Suppressor macrophage (primary cell): Measurements from ENCODE around the gene ZCCHC12.
"Not testable (repeated sequence)": the region's sequence is repeated elsewhere in the genome, so short reads cannot be mapped to it uniquely, and the experiment has no call there.

Experiments used
- DNase-seq, 4 experiments: peaks; one replicate each; pipeline ENCODE4 v3.0.0-alpha.2; 2020 to 2022
- total RNA-seq, 17 experiments: gene quantifications; one replicate each; lab custom pipeline; 2026; ENCODE audit warnings: mixed read lengths in 6 of 17, inconsistent platforms in 3 of 17; lab: John Stamatoyannopoulos, UW

The ZCCHC12 gene
- total RNA-seq: 0 to 0.22 (median 0.03) reads per million in 17 experiments

DNA sequence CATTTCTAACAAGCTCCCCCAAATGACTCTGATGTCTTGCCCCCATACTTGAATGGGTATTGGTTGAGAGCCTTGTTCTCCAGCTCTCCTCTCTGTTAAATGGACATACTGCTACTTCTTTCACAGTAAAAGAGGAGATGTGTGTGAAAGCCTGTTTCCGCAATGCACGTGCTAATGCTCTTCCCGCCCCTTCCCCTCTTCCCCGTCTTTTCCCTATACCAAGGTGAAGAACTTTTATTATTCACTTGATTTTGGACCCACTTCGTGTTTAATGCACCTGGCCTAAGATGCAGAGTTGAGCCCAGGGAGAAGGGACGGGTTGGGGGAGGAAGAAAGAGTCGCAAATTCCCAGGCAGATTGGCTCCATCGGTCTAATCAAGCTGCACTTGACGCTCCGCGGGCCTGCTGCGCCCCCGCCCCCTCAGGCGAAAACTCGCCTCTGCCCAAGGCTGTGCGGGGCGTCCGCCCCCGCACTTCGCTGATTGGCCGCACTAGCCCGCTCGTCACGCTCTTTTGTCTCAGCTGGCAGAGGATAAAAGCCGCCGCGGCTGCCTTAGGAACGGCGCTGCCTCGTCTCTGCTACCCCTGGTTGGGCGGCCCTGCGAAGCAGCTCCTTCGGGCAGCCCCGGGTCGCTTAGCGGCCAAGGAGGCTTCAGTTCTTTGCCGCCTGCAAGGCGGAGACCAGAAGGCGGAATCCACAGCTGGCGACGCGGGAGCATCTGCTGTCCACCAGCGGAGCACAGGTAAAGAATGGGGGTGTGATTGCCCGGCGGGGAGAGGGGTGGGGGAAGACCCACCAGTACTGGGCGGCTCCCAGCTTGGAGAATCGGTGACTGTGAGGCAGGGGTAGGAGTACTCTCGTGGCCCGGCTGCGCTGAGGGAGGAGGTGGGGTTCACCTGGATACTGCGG lies at the start of gene ZCCHC12:
ZCCHC12 (plus strand) TSS at position 562 of the 910 bp plus-strand sequence. CDS start 1,421 bp downstream, outside the sequence.
- DNase-seq: peak; percentile 7 to 45 (median 22)

DNA sequence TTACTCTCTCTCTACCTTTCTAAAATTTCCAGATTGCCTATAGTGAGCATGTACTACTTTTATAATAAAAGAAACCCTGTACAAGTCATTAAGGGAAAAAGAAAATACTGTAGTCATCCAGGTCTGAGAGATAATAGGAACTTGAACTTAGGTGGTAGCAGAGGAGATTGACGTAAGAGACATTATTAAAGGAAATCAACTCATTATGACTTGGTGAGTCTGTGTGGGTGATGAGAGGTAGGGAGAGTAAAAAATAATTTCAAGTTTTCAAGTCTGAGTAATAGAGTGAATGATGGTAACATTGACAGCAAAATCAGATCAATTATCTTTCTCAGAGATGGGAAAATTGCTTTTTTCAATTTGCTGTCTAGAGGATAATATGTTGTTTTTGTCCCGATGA lies 44.0 kb upstream of the ZCCHC12 start:
- no peak for DNase-seq

DNA sequence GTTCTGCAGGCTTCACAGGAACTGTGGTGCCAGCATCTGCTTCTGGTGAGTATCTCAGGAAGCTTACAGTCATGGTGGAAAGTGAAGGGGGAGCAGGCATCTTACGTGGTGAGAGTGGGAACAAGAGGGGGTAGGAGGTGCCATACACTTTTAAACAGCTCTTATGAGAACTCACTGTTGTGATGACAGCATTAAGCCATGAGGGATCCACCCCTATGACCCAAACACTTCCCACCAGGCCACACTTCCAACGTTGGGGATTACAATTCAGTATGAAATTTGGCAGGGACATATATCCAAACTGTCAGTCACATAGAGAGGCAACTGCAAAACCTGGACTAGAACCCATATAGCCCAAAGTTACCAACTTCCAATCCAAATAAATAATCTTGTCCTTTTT lies 43.1 kb upstream of the ZCCHC12 start:
- DNase-seq: no peak

DNA sequence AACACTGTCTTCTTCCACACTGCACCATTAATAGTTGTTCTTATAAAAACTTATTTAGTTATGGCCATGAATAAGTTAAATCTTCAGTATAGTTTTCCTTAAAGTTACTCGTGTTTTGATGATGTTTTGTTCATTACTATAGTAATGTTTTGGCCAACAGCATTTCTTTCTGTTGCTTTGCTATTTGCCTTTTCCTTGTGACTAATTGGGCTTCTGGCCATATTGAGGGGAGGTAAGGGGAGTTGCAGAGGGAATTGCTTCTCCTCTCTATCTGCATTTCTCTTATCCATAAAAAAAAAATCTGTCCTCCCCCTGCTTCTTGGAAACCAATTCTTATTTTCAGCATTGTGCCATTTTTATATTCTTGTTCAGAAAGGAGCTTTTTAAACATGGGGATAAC lies 42.7 kb upstream of the ZCCHC12 start:
- no peak for DNase-seq

DNA sequence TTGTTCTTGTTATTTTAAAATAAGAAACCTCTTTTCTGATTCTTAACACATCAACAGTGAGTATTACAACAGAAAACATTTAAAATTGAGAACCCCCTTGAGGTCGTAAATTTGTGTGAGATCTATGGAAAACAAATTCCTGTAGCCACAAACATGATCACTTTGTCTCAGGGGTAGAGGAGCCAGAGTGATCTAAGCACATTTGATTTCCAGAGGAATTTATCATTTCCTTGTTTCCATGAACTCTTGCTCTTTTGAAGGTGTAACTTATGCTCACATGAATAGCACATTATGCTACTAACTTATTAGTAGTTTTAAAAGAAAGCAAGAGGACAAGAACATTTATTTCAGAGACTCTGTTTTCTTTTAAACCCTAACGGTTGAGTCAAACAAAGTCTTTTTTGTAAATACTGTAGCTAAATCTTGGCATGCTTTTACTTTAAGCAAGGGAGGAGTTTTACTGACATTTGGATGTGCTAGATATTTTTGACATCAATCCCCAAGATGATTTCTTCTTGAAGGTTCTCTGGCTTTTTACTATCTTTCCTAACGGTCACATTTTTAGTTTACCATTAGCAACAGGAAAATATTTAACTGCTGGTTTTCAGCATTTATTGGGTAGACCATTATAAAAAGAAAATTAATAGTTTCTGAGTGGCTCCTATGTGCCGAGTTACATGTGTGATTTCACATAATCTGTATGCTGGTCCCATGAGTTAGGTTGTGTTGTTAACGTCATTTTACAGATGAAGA lies 27.9 kb upstream of the ZCCHC12 start:
- DNase-seq: no peak

DNA sequence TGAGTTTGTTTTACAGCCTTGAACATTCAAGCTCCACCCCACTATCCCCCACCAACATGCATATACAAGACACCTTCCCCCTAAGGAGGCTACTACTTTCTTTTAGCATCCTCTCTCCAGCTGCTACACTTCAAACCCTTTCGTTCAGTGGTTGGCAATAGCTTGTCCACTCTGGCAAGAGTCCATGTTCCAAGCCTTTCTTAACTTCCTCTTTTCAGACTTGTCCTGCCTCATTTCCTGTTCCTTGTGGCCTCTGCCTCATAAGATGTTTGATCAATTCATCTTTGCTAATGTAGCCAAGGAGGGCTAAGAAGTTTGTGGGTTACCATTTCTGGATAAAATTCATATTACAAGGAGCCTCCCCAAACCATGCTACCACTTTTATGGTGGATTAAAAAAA lies 20.8 kb upstream of the ZCCHC12 start:
- peak; percentile 51 to 79 (median 70) for DNase-seq

DNA sequence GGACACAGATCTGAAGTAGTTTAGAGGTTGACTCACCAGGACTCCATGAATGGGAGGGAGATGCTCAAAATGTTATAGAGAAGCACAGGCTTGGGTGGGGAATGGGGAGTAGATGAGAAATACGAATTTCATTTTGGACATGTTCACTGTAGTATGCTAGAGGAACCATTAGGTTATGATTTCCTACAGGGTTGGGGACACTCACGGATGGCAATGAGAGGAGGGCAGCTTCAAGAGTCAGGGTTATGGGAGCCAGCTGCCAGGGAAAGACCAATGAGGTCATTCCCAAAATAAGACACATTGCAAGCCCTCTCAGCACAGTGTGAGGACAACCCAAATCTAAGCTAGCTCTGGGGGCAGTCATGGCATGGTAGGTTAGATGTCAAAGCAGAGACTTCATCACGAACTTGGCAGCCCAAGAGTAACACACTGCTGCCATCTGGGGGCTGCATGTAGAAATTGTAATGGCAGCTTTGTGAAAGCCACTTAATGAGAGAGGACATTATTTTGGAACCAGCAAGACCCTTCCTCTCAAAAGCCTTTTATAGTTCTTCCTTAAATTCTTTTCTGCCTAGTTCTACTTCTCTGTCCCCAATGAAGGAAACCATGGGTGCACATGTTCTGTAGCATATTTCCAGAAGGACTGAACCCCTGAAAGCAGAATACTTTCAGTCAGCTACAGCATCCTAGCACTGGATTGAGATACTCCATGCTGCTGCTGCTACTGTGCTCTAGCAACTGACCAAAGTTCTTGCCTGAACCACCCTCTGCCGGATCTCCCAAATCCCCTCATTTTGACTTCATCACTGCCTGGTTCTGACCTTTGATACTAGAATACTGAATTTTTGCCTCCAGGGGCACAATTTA lies 16.2 kb upstream of the ZCCHC12 start:
- peak; percentile 51 to 68 (median 58) for DNase-seq

DNA sequence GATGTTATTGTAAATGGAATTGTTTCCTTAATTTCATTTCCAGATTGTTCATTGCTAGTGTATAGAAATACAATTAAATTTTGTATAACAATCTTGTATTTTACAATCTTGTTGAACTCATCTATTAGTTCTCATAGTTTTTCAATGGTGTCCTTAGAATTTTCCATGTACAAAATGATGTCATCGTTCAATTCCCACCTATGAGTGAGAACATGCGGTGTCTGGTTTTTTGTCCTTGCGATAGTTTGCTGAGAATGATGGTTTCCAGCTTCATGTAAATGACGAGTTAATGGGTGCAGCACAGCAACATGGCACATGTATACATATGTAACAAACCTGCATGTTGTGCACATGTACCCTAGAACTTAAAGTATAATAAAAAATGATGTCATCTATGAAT lies 6.4 kb upstream of the ZCCHC12 start:
- not testable (repeated sequence) for DNase-seq

DNA sequence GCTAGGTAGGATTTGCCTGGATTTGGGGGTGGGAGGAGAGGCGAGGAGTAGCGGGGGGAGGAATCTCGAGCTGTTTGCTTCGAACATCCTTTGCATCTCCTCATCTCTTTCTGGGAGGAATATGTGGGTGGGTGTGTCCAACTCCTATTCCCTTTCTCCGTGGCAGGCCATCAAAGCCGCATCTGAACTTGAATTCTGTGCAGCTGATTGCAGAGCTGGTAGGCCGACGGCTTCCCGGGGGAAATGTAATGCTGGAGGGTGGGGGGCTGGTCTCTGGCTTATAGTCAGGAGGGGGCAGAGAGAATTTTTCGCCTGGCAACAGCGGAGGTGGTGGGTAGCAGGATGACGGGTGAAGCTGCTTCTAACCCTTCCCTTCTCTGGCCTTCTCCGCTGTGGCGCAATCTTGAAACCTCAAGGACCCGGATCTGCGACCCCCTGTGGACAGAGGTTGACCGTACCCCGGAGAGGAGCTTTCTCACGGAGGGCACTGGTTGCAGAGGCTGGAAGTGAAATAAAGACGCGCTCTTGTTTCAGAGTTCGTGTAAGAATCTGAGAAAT lies 628 bp downstream of the ZCCHC12 start:
- peak in 1 of 4 experiments; percentile 4 for DNase-seq

DNA sequence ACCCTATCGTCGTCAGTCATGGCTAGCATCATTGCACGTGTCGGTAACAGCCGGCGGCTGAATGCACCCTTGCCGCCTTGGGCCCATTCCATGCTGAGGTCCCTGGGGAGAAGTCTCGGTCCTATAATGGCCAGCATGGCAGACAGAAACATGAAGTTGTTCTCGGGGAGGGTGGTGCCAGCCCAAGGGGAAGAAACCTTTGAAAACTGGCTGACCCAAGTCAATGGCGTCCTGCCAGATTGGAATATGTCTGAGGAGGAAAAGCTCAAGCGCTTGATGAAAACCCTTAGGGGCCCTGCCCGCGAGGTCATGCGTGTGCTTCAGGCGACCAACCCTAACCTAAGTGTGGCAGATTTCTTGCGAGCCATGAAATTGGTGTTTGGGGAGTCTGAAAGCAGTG lies 1.6 kb downstream of the ZCCHC12 start:
- peak; percentile 10 to 53 (median 37) for DNase-seq

DNA sequence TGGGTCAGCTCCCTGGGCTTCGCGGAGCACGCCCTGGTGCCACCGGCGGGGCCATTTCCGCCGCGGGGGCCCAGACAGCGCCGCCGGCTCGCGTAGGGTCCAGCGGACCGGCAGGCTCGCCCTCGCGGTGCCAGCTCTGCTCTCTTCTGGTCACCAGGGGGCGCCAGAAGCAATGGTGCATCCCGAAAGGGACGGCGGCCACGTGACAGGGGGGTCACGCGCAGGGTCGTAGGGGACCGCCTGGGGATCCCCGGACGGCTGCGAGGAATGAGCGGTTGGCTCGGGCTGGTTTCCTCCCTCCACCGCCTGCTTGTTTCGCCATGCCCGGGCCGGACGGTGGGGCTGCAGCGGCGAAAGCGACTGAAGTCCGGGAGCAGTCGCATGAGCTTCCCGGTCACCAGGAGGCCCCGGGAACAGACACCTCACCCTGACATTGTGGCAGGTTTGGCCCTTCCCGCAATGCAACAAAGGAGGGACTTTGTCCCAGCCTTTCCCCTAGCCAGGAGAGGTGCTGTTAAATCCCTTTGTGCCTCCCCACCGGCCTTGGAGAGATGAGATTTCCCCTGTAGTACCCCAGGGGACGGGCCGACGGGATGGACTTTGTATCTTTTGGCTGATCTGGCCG lies 15.8 kb downstream of the ZCCHC12 start:
- DNase-seq: peak; percentile 68 to 87 (median 78)

DNA sequence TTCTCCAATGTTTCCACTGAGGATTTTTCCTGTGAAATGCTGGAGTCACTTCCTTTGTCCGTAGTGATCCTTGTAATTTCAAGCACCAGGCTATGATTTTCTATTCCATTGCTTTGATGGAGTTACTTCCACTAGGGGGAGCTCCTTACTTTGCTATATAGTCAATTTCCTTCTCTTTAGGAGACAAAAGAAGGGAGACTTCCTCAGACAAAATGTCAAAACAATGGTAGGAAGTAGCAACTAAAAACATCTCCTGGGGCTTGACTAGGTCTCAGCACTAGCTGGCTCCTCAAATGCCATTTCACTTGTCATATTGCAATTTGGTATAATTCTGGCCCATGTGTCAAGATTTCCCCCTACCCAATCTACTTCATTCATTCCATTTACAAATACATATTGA lies 24.1 kb downstream of the ZCCHC12 start:
- DNase-seq: peak; percentile 51 to 80 (median 68)

DNA sequence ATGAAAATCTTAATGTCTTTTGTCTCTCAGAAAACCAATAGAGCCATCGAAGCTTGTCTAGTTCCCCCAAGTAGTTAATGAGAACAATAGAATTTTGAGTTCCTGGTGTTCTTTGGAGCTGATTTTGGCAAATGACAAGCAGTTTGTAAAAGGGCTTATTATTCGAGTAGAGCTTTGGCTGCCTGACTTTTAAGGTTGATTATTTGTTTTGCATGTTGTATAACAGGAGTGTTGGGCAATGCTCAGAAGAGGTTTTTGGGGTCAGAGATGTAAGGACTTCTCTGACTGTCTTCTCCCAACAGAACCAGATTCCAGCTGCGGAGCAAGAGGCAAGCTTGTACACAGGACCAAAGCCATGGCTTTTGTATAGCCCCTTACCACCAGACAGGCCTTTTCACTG lies 30.0 kb downstream of the ZCCHC12 start:
- DNase-seq: no peak

DNA sequence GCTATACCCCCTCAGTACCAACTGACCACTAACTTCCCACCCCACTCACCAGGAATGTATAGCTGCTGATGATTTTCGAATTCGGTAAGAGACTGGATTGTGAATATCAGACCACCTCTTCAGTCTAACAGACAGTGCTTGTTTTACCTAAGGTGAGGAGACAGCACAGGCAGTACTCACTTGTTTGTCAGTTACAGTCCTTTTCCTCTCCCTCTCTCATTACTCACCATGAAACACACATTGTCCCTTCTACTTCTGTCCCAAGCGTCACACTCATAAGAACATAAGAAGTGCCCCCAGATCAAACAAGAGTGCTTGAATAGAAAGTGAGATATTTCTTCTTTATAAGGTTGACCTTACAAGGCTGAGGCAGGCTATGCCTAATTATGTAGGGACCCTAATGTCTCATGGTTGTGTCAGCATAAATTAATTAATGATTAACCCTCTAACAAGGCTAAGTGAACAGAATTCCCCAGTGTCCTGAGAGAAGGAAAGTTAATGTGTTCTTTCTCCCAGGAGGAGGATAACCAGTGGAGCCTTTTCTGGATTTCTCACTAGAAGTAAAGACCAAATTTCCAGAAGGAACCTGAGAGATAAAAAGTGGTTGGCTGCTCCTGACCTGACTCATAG lies 32.2 kb downstream of the ZCCHC12 start:
- no peak for DNase-seq

DNA sequence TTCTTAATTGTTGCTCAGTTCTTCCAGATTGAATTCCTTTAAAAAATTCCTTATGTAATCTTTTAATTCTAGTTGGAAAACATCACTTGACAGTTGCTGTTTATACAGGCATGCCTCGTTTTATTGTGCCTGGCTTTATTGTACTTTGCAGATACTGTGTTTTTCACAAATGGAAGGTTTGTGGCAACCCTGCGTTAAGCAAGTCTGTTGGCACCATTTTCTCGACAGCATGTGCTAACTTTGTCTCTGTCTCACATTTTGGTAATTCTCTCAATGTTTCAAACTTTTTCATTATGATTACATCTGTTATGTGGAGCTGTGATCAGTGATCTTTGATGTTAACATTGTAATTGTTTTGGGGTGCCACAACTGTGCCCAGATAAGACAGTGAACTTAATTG lies 33.4 kb downstream of the ZCCHC12 start:
- no peak for DNase-seq

DNA sequence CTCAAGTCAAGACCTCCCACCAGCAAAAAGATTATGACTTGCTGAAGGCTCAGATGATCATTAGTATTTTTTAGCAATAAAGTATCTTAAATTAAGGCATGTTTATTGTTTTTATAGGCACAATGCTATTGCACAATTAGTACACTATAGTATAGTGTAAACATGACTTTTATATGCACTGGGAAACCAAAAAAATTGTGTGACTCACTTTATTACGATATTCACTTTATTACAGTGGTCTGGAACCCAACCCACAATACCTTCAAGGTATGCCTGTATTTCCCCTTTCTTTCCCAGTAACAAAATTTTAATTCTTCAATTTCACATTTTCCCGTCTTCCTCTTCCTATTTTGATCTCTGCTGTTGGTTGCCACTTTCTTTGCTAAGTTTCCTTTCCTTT lies 37.7 kb downstream of the ZCCHC12 start:
- no peak for DNase-seq

DNA sequence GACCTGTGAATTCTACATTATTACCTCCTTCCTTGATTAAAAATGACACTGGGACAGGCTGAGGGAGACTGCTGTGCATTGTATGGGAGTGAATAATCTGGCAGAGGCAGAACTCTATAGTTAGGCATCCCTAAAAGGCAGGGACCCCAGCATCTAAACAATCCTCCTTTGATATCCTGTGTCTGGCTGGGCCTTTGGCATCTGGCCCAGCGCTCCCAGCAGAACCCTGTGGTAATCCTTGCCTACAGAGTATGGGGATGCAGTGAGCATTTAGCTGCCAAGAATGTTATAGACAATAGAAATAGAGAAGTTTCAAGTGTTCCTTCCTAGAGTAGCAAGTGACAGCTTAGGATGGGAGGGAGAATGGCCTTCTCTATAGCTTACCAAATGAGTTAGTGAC lies 38.5 kb downstream of the ZCCHC12 start:
- DNase-seq: no peak

DNA sequence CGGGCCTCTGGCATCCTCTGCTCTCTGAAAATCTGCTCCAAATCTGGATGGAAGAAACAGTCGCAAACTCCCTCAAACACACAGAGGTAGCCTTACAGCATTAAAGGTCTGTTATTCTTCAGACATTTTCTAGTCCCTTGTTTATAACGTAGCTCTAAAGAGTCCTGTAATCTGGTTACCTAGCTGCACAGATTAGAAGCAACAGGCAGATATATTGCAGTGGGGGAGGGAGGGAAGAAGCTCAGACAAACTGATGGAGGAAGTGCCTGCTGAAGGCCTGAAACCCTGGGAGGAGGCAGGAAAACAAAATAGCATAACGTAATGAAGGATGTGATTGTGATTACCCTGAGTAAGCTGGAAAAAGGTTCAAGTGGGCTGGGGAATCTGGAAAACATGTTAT lies 39.4 kb downstream of the ZCCHC12 start:
- no peak for DNase-seq

DNA sequence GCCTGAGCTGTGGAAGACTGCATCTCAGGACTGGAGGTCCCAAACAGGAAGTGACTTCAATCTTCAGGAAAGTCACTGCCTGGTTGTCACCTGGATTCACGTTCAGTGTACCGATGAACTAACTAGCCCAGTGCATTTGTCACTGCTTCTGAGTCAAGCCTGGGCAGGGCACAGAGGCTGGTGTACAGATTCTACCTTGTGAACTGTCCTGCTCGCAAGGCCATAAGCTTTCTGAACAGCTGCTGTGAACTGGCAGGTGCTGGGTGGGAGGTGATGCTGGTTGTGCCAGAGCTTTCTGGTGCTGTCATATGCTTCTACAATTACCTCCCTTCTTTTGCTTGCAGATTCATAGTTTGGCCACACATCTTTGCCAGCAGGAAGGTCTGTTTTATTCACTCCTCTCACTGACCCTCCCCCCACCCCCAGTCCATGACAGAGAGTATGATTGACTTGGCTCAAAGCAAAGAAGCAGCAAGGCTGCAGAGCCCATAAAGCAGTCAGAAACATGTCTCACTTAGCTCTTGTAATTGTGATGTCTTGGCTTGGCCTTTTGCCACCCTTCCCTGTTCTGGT lies 40.5 kb downstream of the ZCCHC12 start:
- DNase-seq: no peak

DNA sequence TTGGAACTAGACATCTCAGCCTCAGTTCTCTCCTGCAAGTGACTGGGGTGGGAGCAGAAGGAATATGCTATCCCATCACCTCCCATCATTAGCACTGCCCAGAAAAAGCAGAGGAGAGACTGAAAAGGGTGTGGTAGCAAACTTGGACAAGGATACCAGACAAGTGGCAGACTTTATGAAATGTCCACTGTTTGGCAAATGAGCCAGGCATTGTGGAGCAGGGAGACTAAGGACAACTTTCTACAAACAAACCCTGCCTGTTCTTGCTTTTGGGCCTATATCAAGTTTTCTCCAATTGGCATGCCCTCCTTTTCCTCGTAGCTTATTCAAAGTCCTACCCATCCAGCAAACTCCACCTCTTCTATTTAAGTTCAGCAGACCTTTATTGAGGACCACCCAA lies 41.6 kb downstream of the ZCCHC12 start:
- no peak for DNase-seq

DNA sequence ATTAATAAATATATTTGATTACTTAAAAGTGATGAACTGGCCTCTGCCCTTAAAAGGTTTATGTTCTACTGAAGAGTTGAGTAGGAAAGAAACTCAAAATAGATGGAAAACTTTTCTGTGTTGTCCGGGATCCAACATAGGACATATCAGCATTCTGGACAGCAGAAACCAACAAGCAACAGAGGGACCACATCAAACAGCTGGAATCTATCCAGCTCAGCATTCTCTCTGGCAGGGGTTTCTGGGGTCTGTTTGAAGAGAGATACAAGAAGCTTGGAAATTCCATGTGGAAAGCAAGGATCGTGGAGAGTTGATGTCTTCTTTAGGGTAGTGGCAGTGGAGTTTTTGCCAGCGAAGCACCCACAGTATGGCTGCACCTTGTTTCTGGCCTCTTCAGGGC lies 43.6 kb downstream of the ZCCHC12 start:
- no peak for DNase-seq
